B cell (primary cell): Measurements from ENCODE around the gene RBKS. TPM values are rescaled to one million over a fixed set of nuclear protein-coding genes. Genes with fewer than 3 reads are reported as not detected.

ENCODE experiments used
- ATAC-seq: fragments of 200-7000 bp; cut with Tn5 transposase; one replicate; pipeline ENCODE4 v1.10.0; 2021; ENCODE audit warnings: low read depth, mild to moderate bottlenecking, moderate number of reproducible peaks, moderate library complexity
- CTCF ChIA-PET: fragments of 350-600 bp; sonication (Branson Sonifier 250); formaldehyde crosslinking; loops from one replicate; lab custom pipeline; 2021; ENCODE audit warnings: antibody characterized with exemption, inconsistent platforms; lab: Charles Lee
- POLR2A ChIA-PET: fragments of 350-600 bp; sonication (Branson Sonifier 250); formaldehyde crosslinking; loops from one replicate; lab custom pipeline; 2021; ENCODE audit warnings: antibody characterized with exemption; lab: Charles Lee
- DNase-seq: peaks from one replicate; pipeline ENCODE4 v3.0.0; 2013
- H2AFZ ChIP-seq: 2 replicates; pipeline ENCODE4 v1.6.1; 2012; ENCODE audit warnings: mild to moderate bottlenecking, low read depth, low read length; ENCODE audit not compliant: insufficient read depth, poor library complexity, severe bottlenecking
- H3K27ac ChIP-seq, 2 donors: 1 replicate in 1 of 2; 2 replicates in 1 of 2; pipeline ENCODE4 v1.5.1; 2012 to 2013; ENCODE audit warnings: low read length in 2 of 2, mild to moderate bottlenecking in 2 of 2, moderate library complexity in 1 of 2
- H3K27me3 ChIP-seq, 4 experiments: fragments of 200-600 bp in 1 of 4; sonication (generic) in 1 of 4; replicated peaks in 1 of 4; 1 replicate in 2 of 4; 2 replicates in 2 of 4; pipeline versions ENCODE4 v1.6.1 to v1.7.0; 2013 to 2016; ENCODE audit warnings: low read length in 3 of 4, mild to moderate bottlenecking in 2 of 4, mixed read lengths in 1 of 4, moderate library complexity in 1 of 4; ENCODE audit not compliant: insufficient read depth in 4 of 4, control insufficient read depth in 3 of 4; ENCODE audit errors: control extremely low read depth in 1 of 4
- H3K36me3 ChIP-seq, 2 experiments: replicated peaks in 1 of 2; 1 replicate in 1 of 2; 2 replicates in 1 of 2; pipeline versions ENCODE4 v1.6.1 to v1.7.1; 2013; ENCODE audit warnings: low read length in 1 of 2; ENCODE audit not compliant: insufficient read depth in 2 of 2, control insufficient read depth in 1 of 2; ENCODE audit errors: control extremely low read depth in 1 of 2, extremely low read depth in 1 of 2
- H3K4me1 ChIP-seq, 2 donors: fragments of 200-600 bp in 1 of 2; sonication (generic) in 1 of 2; 1 replicate in 1 of 2; 2 replicates in 1 of 2; pipeline versions ENCODE4 v1.5.1 to v1.6.1; 2013 to 2017; ENCODE audit warnings: low read length in 2 of 2; ENCODE audit not compliant: control insufficient read depth in 2 of 2, insufficient read depth in 2 of 2
- H3K4me2 ChIP-seq: replicated peaks from 2 replicates; pipeline ENCODE3; 2012; ENCODE audit warnings: mild to moderate bottlenecking, low read depth, low read length; ENCODE audit not compliant: poor library complexity, severe bottlenecking
- H3K4me3 ChIP-seq, 5 experiments: fragments of 200-600 bp in 1 of 5; sonication (generic) in 1 of 5; 1 replicate in 3 of 5; 2 replicates in 2 of 5; pipeline versions ENCODE4 v1.5.1 to v1.7.0; 2011 to 2016; ENCODE audit warnings: low read length in 4 of 5, mild to moderate bottlenecking in 4 of 5, low read depth in 2 of 5, control low read depth in 1 of 5, moderate library complexity in 1 of 5; ENCODE audit not compliant: insufficient read depth in 1 of 5; ENCODE audit errors: control extremely low read depth in 1 of 5, extremely low read depth in 1 of 5
- H3K79me2 ChIP-seq: fragments of 200-600 bp; sonication (generic); one replicate; pipeline ENCODE4 v1.6.0; 2016; ENCODE audit warnings: low read length; ENCODE audit not compliant: control insufficient read depth, insufficient read depth
- H3K9ac ChIP-seq: fragments of 200-600 bp; sonication (generic); 2 replicates; pipeline ENCODE4 v1.6.1; 2017; ENCODE audit warnings: mild to moderate bottlenecking, low read length, moderate library complexity
- H3K9me3 ChIP-seq, 3 donors: one replicate each; pipeline versions ENCODE4 v1.6.1 to v1.7.1; 2013; ENCODE audit warnings: low read length in 2 of 3; ENCODE audit not compliant: control insufficient read depth in 2 of 3, insufficient read depth in 1 of 3; ENCODE audit errors: control extremely low read depth in 1 of 3
- H4K20me1 ChIP-seq: 2 replicates; pipeline ENCODE4 v1.6.0; 2012; ENCODE audit warnings: mild to moderate bottlenecking, low read length; ENCODE audit not compliant: insufficient read depth, control insufficient read depth, poor library complexity, severe bottlenecking
- H3K27ac Mint-ChIP-seq: one replicate; pipeline ENCODE4 v1.8.0; 2021; ENCODE audit warnings: mixed read lengths
- H3K27me3 Mint-ChIP-seq: one replicate; pipeline ENCODE4 v1.8.0; 2021; ENCODE audit warnings: mixed read lengths
- H3K4me1 Mint-ChIP-seq: one replicate; pipeline ENCODE4 v1.8.0; 2021; ENCODE audit warnings: mixed read lengths
- H3K4me3 Mint-ChIP-seq: one replicate; pipeline ENCODE4 v1.8.0; 2021; ENCODE audit warnings: mixed read lengths
- H3K9me3 Mint-ChIP-seq: one replicate; pipeline ENCODE4 v1.8.0; 2022; ENCODE audit warnings: mixed read lengths; ENCODE audit not compliant: insufficient read depth
- EZH2 ChIP-seq: IDR thresholded peaks from 2 replicates; pipeline ENCODE4 v1.6.1; 2012; ENCODE audit warnings: borderline replicate concordance, low read depth, mild to moderate bottlenecking, moderate library complexity, low read length; ENCODE audit not compliant: insufficient read depth, poor library complexity, severe bottlenecking
- whole genome bisulfite sequencing: methylation state at CpG from one replicate; pipeline ENCODE4 v1.1.5; 2013; ENCODE audit warnings: missing lambda C conversion rate; ENCODE audit not compliant: insufficient coverage; 5-methylcytosine and 5-hydroxymethylcytosine counted together
- intact Hi-C: fragments of 100-400 bp; cut with micrococcal nuclease; formaldehyde crosslinking; loops from one replicate; pipeline ENCODE4 v1.10.0; 2022
- polyA plus RNA-seq: library from polyadenylated mRNA; depleted of rRNA; stranded (reverse); fragments of >200 nt; gene quantifications from 2 replicates; pipeline ENCODE4 v1.2.3, GENCODE V29; 2012
- total RNA-seq, 2 donors: library from RNA; stranded (reverse); fragments of 120-200 nt in 1 of 2; gene quantifications; 1 replicate in 1 of 2; 2 replicates in 1 of 2; pipeline versions ENCODE4 v1.2.3 to v1.2.4, GENCODE V29; 2013 to 2022
- TF ChIP-seq, protein P1 (sequence below): fragments of 200-600 bp; IDR thresholded peaks from one replicate; pipeline ENCODE4 v1.8.0; 2022; ENCODE audit warnings: antibody characterized with exemption, mild to moderate bottlenecking

Gene RBKS
- total and polyA plus RNA-seq, 2 donors (not counting 1 experiment from before 2014, with no cell fraction given) = 6.4 to 9.2 TPM

DNA sequence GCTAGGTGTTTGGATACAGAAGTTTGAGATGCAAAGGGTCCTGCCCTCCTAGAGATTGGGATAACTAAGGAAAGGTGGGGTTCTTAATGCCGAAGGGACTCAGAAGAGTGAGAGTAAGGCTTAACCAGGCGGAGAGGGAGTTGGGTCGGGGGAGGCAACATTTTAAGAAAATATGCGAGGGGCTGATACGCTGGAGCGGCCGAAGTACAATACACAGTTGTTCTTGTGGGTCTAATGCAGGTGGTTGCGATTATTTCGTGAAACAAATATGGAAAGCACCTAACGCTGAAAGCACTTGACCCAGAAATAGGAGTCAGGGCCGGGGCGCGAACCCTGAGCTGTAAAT is 119.0 kb downstream of the RBKS start:
- TF ChIP-seq, protein P1, sequence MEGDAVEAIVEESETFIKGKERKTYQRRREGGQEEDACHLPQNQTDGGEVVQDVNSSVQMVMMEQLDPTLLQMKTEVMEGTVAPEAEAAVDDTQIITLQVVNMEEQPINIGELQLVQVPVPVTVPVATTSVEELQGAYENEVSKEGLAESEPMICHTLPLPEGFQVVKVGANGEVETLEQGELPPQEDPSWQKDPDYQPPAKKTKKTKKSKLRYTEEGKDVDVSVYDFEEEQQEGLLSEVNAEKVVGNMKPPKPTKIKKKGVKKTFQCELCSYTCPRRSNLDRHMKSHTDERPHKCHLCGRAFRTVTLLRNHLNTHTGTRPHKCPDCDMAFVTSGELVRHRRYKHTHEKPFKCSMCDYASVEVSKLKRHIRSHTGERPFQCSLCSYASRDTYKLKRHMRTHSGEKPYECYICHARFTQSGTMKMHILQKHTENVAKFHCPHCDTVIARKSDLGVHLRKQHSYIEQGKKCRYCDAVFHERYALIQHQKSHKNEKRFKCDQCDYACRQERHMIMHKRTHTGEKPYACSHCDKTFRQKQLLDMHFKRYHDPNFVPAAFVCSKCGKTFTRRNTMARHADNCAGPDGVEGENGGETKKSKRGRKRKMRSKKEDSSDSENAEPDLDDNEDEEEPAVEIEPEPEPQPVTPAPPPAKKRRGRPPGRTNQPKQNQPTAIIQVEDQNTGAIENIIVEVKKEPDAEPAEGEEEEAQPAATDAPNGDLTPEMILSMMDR = no peak
- no peak for TF ChIP-seq EZH2
- ChIA-PET CTCF (interaction anchor here (2.4 kb wide), 1 partner anchor 67 kb away, joined by 7 read pairs; no protein-coding TSS in a partner anchor), POLR2A (interaction anchor here (0.6 kb wide), 1 partner anchor 111 kb away, joined by 5 read pairs; no protein-coding TSS in a partner anchor)
- ATAC-seq = peak; percentile 18
- Histone ChIP-seq H3K4me3 (peak overlapping the region; percentile 62 to 91 (median 85)), H3K27me3 (peaks cover 0 to 16% (median 2%) of the 10 kb centered on the region in 4 experiments), H3K27ac (peak overlapping the region; percentile 75 to 93), H3K4me2 (peak overlapping the region; percentile 84), H2AFZ (peak overlapping the region; percentile 97), H3K36me3 (no peaks in the 10 kb centered on the region), H3K9ac (peak overlapping the region; percentile 96), H3K9me3 (no peaks in the 10 kb centered on the region), H3K4me1 (peaks cover 11 to 22% of the 10 kb centered on the region in 2 donors), H3K79me2 (peaks cover 45% of the 10 kb centered on the region), H4K20me1 (peaks cover 8% of the 10 kb centered on the region)
- 9% methylated on average over 13 of the region's 13 CpGs for WGBS
- H3K27ac Mint-ChIP-seq = peak overlapping the region; percentile 99
- peaks cover 2% of the 10 kb centered on the region for H3K9me3 Mint-ChIP-seq
- H3K4me3 Mint-ChIP-seq = peak overlapping the region; percentile 100
- H3K27me3 Mint-ChIP-seq = peaks cover 16% of the 10 kb centered on the region
- intact Hi-C loops = loop anchor here (1.0 to 5.0 kb wide), 4 partner anchors 108 to 981 kb away; partner anchors contain the start of genes BABAM2, FOSL2, PPP1CB and RBKS
- H3K4me1 Mint-ChIP-seq = peaks cover 33% of the 10 kb centered on the region
- DNase-seq = no peak

DNA sequence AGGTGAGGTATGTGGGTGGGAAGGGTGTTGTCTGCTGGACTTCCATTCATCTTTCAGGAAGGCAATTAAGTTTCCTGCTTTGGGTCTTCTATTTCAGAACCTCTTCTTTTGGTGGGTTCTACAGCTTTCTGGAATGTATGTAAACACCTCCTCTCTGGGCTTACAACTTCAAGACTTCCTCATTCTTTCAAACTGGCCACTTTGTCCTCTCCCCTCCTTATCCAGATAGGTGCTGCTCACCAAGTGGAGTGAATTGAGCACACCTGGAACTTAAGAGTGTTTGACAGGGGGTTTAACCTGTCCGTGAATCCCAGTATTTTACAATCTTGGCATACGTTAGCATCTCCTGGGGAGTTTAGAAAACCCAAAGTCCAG is 123.9 kb downstream of the RBKS start:
- peaks cover 32% of the 10 kb centered on the region for H3K27me3 Mint-ChIP-seq
- ChIA-PET POLR2A (no interaction called here), CTCF (no interaction called here)
- H2AFZ ChIP-seq = peak overlapping the region; percentile 72
- H3K4me1 ChIP-seq = peaks cover 9% of the 10 kb centered on the region in 2 donors
- no peaks in the 10 kb centered on the region for H3K9me3 ChIP-seq
- TF ChIP-seq, protein P1 = no peak
- TF ChIP-seq EZH2 = no peak
- peak overlapping the region; percentile 60 for H3K4me2 ChIP-seq
- no peak overlapping the region for H3K4me3 ChIP-seq
- peaks cover 9% of the 10 kb centered on the region for H3K4me1 Mint-ChIP-seq
- WGBS = no CpG with 5 or more reads among the region's 2 CpGs
- H4K20me1 ChIP-seq = no peaks in the 10 kb centered on the region
- H3K4me3 Mint-ChIP-seq = peak overlapping the region; percentile 37
- ATAC-seq (no peak), DNase-seq (no peak)
- no peaks in the 10 kb centered on the region for H3K36me3 ChIP-seq
- peak overlapping the region; percentile 30 for H3K9ac ChIP-seq
- intact Hi-C loops = no loop called here
- no peak overlapping the region for H3K27ac ChIP-seq
- H3K79me2 ChIP-seq = peaks cover 6% of the 10 kb centered on the region
- H3K27me3 ChIP-seq = peaks cover 0 to 24% (median 2%) of the 10 kb centered on the region in 4 experiments
- H3K9me3 Mint-ChIP-seq = peaks cover 2% of the 10 kb centered on the region
- H3K27ac Mint-ChIP-seq = no peak overlapping the region
